ENCODE results near the gene WT1.

DNA sequence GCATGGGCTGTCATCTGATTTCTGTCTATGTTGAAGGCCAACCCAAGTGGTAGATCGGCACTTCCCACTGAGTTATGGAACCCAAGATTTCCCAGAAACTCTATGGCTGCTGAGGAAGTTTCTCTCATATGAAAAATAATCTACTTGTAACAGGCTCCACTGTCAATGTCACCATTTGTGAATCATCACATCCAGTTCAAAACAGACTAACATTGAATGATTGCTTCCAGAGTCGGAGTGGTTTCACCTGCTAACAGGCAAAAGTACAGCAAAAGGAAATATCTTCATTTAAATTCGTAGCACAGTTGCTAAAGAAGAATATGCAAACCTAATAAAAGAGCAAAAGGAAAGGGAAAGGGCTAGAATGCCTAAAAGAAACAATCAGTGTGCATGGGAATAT is 12.8 kb downstream of the WT1 start:
- no peak for TF ChIP-seq EGR1 (IDR thresholded peaks at IDR 0.05; ENCODE audit: low read depth in 2 of 2)
- no peak for TF ChIP-seq YY1 (IDR thresholded peaks at IDR 0.05)
- TF ChIP-seq, protein P1, sequence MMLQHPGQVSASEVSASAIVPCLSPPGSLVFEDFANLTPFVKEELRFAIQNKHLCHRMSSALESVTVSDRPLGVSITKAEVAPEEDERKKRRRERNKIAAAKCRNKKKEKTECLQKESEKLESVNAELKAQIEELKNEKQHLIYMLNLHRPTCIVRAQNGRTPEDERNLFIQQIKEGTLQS (IDR thresholded peaks at IDR 0.05), result no peak
- TF ChIP-seq, protein P2, sequence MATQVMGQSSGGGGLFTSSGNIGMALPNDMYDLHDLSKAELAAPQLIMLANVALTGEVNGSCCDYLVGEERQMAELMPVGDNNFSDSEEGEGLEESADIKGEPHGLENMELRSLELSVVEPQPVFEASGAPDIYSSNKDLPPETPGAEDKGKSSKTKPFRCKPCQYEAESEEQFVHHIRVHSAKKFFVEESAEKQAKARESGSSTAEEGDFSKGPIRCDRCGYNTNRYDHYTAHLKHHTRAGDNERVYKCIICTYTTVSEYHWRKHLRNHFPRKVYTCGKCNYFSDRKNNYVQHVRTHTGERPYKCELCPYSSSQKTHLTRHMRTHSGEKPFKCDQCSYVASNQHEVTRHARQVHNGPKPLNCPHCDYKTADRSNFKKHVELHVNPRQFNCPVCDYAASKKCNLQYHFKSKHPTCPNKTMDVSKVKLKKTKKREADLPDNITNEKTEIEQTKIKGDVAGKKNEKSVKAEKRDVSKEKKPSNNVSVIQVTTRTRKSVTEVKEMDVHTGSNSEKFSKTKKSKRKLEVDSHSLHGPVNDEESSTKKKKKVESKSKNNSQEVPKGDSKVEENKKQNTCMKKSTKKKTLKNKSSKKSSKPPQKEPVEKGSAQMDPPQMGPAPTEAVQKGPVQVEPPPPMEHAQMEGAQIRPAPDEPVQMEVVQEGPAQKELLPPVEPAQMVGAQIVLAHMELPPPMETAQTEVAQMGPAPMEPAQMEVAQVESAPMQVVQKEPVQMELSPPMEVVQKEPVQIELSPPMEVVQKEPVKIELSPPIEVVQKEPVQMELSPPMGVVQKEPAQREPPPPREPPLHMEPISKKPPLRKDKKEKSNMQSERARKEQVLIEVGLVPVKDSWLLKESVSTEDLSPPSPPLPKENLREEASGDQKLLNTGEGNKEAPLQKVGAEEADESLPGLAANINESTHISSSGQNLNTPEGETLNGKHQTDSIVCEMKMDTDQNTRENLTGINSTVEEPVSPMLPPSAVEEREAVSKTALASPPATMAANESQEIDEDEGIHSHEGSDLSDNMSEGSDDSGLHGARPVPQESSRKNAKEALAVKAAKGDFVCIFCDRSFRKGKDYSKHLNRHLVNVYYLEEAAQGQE (IDR thresholded peaks at IDR 0.05), result no peak
- TF ChIP-seq, protein P3, sequence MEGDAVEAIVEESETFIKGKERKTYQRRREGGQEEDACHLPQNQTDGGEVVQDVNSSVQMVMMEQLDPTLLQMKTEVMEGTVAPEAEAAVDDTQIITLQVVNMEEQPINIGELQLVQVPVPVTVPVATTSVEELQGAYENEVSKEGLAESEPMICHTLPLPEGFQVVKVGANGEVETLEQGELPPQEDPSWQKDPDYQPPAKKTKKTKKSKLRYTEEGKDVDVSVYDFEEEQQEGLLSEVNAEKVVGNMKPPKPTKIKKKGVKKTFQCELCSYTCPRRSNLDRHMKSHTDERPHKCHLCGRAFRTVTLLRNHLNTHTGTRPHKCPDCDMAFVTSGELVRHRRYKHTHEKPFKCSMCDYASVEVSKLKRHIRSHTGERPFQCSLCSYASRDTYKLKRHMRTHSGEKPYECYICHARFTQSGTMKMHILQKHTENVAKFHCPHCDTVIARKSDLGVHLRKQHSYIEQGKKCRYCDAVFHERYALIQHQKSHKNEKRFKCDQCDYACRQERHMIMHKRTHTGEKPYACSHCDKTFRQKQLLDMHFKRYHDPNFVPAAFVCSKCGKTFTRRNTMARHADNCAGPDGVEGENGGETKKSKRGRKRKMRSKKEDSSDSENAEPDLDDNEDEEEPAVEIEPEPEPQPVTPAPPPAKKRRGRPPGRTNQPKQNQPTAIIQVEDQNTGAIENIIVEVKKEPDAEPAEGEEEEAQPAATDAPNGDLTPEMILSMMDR (IDR thresholded peaks at IDR 0.05; ENCODE audit: low read depth, low read length, missing input control), result no peak
- TF ChIP-seq RXRA (IDR thresholded peaks at IDR 0.05), result no peak

Measured in liver (tissue), 3 donors.